ENCODE data around the gene TMCO2. TPM values are rescaled to one million over a fixed set of nuclear protein-coding genes. Genes with fewer than 3 reads are reported as not detected.
"Not testable (repeated sequence)": the region's sequence is repeated elsewhere in the genome, so short reads cannot be mapped to it uniquely, and the experiment has no call there.

The TMCO2 gene
- total RNA-seq, 2 donors from 2014 or later: not detected

DNA sequence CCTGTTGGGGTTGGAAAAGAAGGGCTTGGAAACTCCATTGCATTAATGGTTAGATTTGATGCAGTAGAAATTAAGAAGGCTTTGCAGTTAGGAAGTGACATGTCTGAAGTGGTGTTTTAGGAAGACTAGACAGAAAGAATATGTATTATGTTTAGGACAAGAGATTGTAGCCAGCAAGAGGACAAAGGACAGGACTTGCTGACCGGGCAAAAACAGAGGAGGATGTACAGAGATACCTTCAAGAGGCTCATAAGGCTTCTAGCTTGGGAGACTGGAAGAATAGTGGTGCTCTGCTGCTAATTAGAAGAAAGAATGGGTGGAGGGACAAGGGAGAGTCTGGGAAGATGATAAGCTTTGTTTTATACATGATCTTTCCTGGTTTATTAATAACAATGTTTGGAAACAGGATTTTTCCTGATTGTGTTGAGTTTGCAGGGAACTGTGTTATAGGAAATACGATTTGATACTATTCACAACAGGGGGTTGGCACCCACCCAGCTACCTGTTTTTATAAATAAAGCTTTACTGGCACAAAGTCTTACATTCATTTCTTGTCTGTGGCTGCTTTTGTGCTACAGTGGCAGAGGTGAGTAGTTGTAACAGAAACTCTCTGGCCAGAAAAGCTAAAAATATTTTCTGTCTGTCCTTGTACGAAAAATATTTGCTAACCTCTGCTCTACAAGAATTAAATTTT, 37.1 kb upstream of the TMCO2 start:
- Histone ChIP-seq H3K27ac (ENCODE audit: low read depth, low read length) (no peak overlapping the region), H3K9me3 (ENCODE audit: control insufficient read depth, low read length) (no peaks in the 10 kb centered on the region), H3K4me1 (ENCODE audit: control insufficient read depth, insufficient read depth, low read length) (peaks cover 12% of the 10 kb centered on the region), H3K27me3 (ENCODE audit: control insufficient read depth, insufficient read depth, low read length, poor library complexity, severe bottlenecking) (no peaks in the 10 kb centered on the region), H3K4me3 (ENCODE audit: low read length) (no peak overlapping the region), H3K36me3 (ENCODE audit: control insufficient read depth, insufficient read depth, low read length) (peaks cover 38% of the 10 kb centered on the region), H3K9ac (ENCODE audit: extremely low read depth, low read length, poor library complexity, severe bottlenecking) (no peak overlapping the region)
- H3K9me3 Mint-ChIP-seq: no peaks in the 10 kb centered on the region
- peaks cover 21% of the 10 kb centered on the region for H3K36me3 Mint-ChIP-seq (ENCODE audit: low read depth)
- no peaks in the 10 kb centered on the region for H3K27me3 Mint-ChIP-seq (ENCODE audit: insufficient read depth)
- peaks cover 25% of the 10 kb centered on the region for H3K4me1 Mint-ChIP-seq
- H3K27ac Mint-ChIP-seq: peak overlapping the region; percentile 6
- TF ChIP-seq, protein P1, sequence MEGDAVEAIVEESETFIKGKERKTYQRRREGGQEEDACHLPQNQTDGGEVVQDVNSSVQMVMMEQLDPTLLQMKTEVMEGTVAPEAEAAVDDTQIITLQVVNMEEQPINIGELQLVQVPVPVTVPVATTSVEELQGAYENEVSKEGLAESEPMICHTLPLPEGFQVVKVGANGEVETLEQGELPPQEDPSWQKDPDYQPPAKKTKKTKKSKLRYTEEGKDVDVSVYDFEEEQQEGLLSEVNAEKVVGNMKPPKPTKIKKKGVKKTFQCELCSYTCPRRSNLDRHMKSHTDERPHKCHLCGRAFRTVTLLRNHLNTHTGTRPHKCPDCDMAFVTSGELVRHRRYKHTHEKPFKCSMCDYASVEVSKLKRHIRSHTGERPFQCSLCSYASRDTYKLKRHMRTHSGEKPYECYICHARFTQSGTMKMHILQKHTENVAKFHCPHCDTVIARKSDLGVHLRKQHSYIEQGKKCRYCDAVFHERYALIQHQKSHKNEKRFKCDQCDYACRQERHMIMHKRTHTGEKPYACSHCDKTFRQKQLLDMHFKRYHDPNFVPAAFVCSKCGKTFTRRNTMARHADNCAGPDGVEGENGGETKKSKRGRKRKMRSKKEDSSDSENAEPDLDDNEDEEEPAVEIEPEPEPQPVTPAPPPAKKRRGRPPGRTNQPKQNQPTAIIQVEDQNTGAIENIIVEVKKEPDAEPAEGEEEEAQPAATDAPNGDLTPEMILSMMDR (conservative IDR thresholded peaks at IDR 0.05): no peak
- DNase-seq: no peak
- 94 to 100% methylated on average over 2 to 3 of the region's 3 CpGs for WGBS, 2 experiments (ENCODE audit: insufficient coverage in 1 of 2, insufficient read length in 1 of 2)
- H3K4me3 Mint-ChIP-seq: no peak overlapping the region

DNA sequence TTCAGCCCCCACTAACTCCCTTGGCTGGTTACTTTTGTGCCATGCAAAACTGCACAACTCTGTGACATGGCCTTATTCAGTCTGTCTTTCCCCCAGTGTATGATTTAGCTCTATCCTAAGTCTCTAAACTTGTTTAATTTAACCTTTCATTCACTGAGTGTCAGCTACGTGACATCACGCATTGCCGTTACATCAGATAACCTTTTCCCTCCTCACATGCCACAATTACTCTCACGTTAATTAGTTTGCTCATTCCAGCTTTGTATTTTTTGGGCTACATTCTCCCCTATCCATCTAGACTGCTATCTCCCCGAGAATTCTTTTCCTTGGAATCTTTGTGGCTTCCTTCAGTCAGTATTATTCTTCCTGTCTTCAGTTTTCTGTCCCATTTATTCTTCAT, 29.4 kb upstream of the TMCO2 start:
- Mint-ChIP-seq H3K27ac (no peak overlapping the region), H3K4me1 (peaks cover 1% of the 10 kb centered on the region), H3K9me3 (no peaks in the 10 kb centered on the region), H3K36me3 (ENCODE audit: low read depth) (peaks cover 19% of the 10 kb centered on the region), H3K27me3 (ENCODE audit: insufficient read depth) (no peaks in the 10 kb centered on the region), H3K4me3 (no peak overlapping the region)
- H3K9ac ChIP-seq (ENCODE audit: extremely low read depth, low read length, poor library complexity, severe bottlenecking): no peak overlapping the region
- TF ChIP-seq, protein P1 (conservative IDR thresholded peaks at IDR 0.05): no peak
- H3K36me3 ChIP-seq (ENCODE audit: control insufficient read depth, insufficient read depth, low read length): peaks cover 39% of the 10 kb centered on the region
- H3K4me3 ChIP-seq (ENCODE audit: low read length): no peak overlapping the region
- H3K27me3 ChIP-seq (ENCODE audit: control insufficient read depth, insufficient read depth, low read length, poor library complexity, severe bottlenecking): no peaks in the 10 kb centered on the region
- no peak overlapping the region for H3K27ac ChIP-seq (ENCODE audit: low read depth, low read length)
- no peaks in the 10 kb centered on the region for H3K4me1 ChIP-seq (ENCODE audit: control insufficient read depth, insufficient read depth, low read length)
- WGBS, 2 experiments (ENCODE audit: insufficient coverage in 1 of 2, insufficient read length in 1 of 2): 94 to 95% methylated on average over 5 of the region's 5 CpGs
- no peak for DNase-seq
- H3K9me3 ChIP-seq (ENCODE audit: control insufficient read depth, low read length): no peaks in the 10 kb centered on the region

DNA sequence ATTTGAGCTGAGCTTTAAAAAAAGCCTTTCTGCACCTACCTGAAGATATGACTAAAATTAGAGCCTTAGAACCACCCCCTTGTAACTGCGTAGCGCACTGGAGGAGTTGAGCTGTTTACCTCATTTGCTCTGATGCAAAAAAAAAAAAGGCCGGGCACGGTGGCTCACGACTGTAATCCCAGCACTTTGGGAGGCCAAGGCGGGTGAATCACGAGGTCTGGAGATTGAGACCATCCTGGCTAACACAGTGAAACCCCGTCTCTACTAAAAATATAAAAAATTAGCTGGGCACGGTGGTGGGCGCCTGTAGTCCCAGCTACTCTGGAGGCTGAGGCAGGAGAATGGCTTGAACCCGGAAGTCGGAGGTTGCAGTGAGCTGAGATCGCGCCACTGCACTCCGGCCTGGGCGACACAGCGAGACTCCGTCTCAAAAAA, 26.2 kb upstream of the TMCO2 start:
- H3K9ac ChIP-seq (ENCODE audit: extremely low read depth, low read length, poor library complexity, severe bottlenecking); H3K4me3 Mint-ChIP-seq; H3K4me1 Mint-ChIP-seq; H3K36me3 Mint-ChIP-seq (ENCODE audit: low read depth); H3K27ac ChIP-seq (ENCODE audit: low read depth, low read length); H3K9me3 ChIP-seq (ENCODE audit: control insufficient read depth, low read length); H3K27ac Mint-ChIP-seq; H3K9me3 Mint-ChIP-seq; H3K27me3 Mint-ChIP-seq (ENCODE audit: insufficient read depth); H3K27me3 ChIP-seq (ENCODE audit: control insufficient read depth, insufficient read depth, low read length, poor library complexity, severe bottlenecking); DNase-seq; H3K4me3 ChIP-seq (ENCODE audit: low read length); H3K4me1 ChIP-seq (ENCODE audit: control insufficient read depth, insufficient read depth, low read length): not testable (repeated sequence)
- WGBS, 2 experiments (ENCODE audit: insufficient coverage in 1 of 2, insufficient read length in 1 of 2): 86 to 97% methylated on average over 14 to 18 of the region's 18 CpGs
- H3K36me3 ChIP-seq (ENCODE audit: control insufficient read depth, insufficient read depth, low read length): peaks cover 43% of the 10 kb centered on the region

Measured in endodermal cell (in vitro differentiated cells).